Measurements from ENCODE around the gene STIM2. TPM values are rescaled to one million over a fixed set of nuclear protein-coding genes. Genes with fewer than 3 reads are reported as not detected.

The STIM2 gene
- polyA plus RNA-seq, 3 donors, result 8.6 to 16.5 (median 8.8) TPM

- peaks cover 0 to 5% (median 2%) of the 10 kb centered on the region in 7 donors for H3K9me3 Mint-ChIP-seq
- Histone ChIP-seq H3K9me3 (replicated peaks in 1 of 2; ENCODE audit: control insufficient read depth in 1 of 2, insufficient read depth in 1 of 2, low read length in 2 of 2) (no peaks in the 10 kb centered on the region), H3K27ac (ENCODE audit: low read depth in 1 of 2, low read length in 2 of 2) (no peak overlapping the region), H3K27me3 (ENCODE audit: control insufficient read depth in 2 of 2, insufficient read depth in 2 of 2, low read length in 2 of 2) (no peaks in the 10 kb centered on the region), H3K79me2 (ENCODE audit: insufficient read depth, low read length) (no peaks in the 10 kb centered on the region), H3K36me3 (replicated peaks in 1 of 2; ENCODE audit: control insufficient read depth in 1 of 2, insufficient read depth in 2 of 2, low read length in 2 of 2) (peaks cover 14 to 30% of the 10 kb centered on the region in 2 donors), H3K4me3 (replicated peaks in 1 of 3; ENCODE audit: low read depth in 2 of 3, low read length in 3 of 3) (no peak overlapping the region), H3K9ac (ENCODE audit: insufficient read depth, low read length, poor library complexity, severe bottlenecking) (no peak overlapping the region), H4K20me1 (ENCODE audit: insufficient read depth, low read length) (no peaks in the 10 kb centered on the region), H2AFZ (ENCODE audit: insufficient read depth, low read depth, low read length, poor library complexity, severe bottlenecking) (no peak overlapping the region), H3K4me2 (replicated peaks; ENCODE audit: extremely low read depth, low read length, poor library complexity, severe bottlenecking) (no peak overlapping the region), H3K4me1 (ENCODE audit: control insufficient read depth in 1 of 2, insufficient read depth in 2 of 2, low read length in 2 of 2) (no peaks in the 10 kb centered on the region)
- H3K4me1 Mint-ChIP-seq, result no peaks in the 10 kb centered on the region
- H3K27ac Mint-ChIP-seq, result no peak overlapping the region
- TF ChIP-seq, protein P1, sequence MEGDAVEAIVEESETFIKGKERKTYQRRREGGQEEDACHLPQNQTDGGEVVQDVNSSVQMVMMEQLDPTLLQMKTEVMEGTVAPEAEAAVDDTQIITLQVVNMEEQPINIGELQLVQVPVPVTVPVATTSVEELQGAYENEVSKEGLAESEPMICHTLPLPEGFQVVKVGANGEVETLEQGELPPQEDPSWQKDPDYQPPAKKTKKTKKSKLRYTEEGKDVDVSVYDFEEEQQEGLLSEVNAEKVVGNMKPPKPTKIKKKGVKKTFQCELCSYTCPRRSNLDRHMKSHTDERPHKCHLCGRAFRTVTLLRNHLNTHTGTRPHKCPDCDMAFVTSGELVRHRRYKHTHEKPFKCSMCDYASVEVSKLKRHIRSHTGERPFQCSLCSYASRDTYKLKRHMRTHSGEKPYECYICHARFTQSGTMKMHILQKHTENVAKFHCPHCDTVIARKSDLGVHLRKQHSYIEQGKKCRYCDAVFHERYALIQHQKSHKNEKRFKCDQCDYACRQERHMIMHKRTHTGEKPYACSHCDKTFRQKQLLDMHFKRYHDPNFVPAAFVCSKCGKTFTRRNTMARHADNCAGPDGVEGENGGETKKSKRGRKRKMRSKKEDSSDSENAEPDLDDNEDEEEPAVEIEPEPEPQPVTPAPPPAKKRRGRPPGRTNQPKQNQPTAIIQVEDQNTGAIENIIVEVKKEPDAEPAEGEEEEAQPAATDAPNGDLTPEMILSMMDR (IDR thresholded peaks at IDR 0.05), result no peak
- intact Hi-C loops (cut with micrococcal nuclease), result loop anchor here (10.0 kb wide), 1 partner anchor 557 kb away; no protein-coding TSS in a partner anchor
- no peak for DNase-seq
- H3K4me3 Mint-ChIP-seq, result no peak overlapping the region
- H3K36me3 Mint-ChIP-seq, result peaks cover 17 to 27% of the 10 kb centered on the region in 2 donors
- no CpG with 5 or more reads among the region's 3 CpGs for WGBS (ENCODE audit: insufficient coverage)
- H3K27me3 Mint-ChIP-seq (ENCODE audit: low read depth in 3 of 3), result peaks cover 0 to 1% (median 0%) of the 10 kb centered on the region in 3 donors
Measured at GRCh38 chr4:27011401-27011800, 150.8 kb downstream of the STIM2 start.

GRCh38 chr4:27013012-27013411 is 152.4 kb downstream of the STIM2 start:
- Histone ChIP-seq H3K4me1 (ENCODE audit: control insufficient read depth in 1 of 2, insufficient read depth in 2 of 2, low read length in 2 of 2) (no peaks in the 10 kb centered on the region), H3K36me3 (replicated peaks in 1 of 2; ENCODE audit: control insufficient read depth in 1 of 2, insufficient read depth in 2 of 2, low read length in 2 of 2) (peaks cover 13 to 23% of the 10 kb centered on the region in 2 donors), H3K9ac (ENCODE audit: insufficient read depth, low read length, poor library complexity, severe bottlenecking) (no peak overlapping the region), H3K9me3 (replicated peaks in 1 of 2; ENCODE audit: control insufficient read depth in 1 of 2, insufficient read depth in 1 of 2, low read length in 2 of 2) (no peaks in the 10 kb centered on the region), H3K27me3 (ENCODE audit: control insufficient read depth in 2 of 2, insufficient read depth in 2 of 2, low read length in 2 of 2) (no peaks in the 10 kb centered on the region), H2AFZ (ENCODE audit: insufficient read depth, low read depth, low read length, poor library complexity, severe bottlenecking) (no peak overlapping the region), H4K20me1 (ENCODE audit: insufficient read depth, low read length) (no peaks in the 10 kb centered on the region), H3K27ac (ENCODE audit: low read depth in 1 of 2, low read length in 2 of 2) (no peak overlapping the region), H3K4me2 (replicated peaks; ENCODE audit: extremely low read depth, low read length, poor library complexity, severe bottlenecking) (no peak overlapping the region), H3K4me3 (replicated peaks in 1 of 3; ENCODE audit: low read depth in 2 of 3, low read length in 3 of 3) (no peak overlapping the region), H3K79me2 (ENCODE audit: insufficient read depth, low read length) (no peaks in the 10 kb centered on the region)
- no peak for DNase-seq
- Mint-ChIP-seq H3K27me3 (ENCODE audit: low read depth in 3 of 3) (peaks cover 0 to 1% (median 0%) of the 10 kb centered on the region in 3 donors), H3K9me3 (peaks cover 0 to 5% (median 2%) of the 10 kb centered on the region in 7 donors), H3K36me3 (peaks cover 24 to 28% of the 10 kb centered on the region in 2 donors), H3K4me1 (no peaks in the 10 kb centered on the region), H3K4me3 (no peak overlapping the region), H3K27ac (no peak overlapping the region)
- WGBS (ENCODE audit: insufficient coverage), result no CpG with 5 or more reads among the region's 4 CpGs
- TF ChIP-seq, protein P1 (IDR thresholded peaks at IDR 0.05), result no peak
- intact Hi-C loops (cut with micrococcal nuclease), result loop anchor here (10.0 kb wide), 1 partner anchor 558 kb away; no protein-coding TSS in a partner anchor
